ENCODE measurements around the gene MISP3.

GRCh38 chr19:14035706-14036105 is 36.9 kb upstream of the MISP3 start:
- no peak for TF ChIP-seq CTCF (IDR thresholded peaks at IDR 0.05)
- TF ChIP-seq POLR2A (IDR thresholded peaks at IDR 0.05), result no peak
- TF ChIP-seq POLR2AphosphoS5 (IDR thresholded peaks at IDR 0.05), result no peak
- no peak for TF ChIP-seq EP300 (IDR thresholded peaks at IDR 0.05)

Data from suprapubic skin (tissue), 4 donors.